ENCODE measurements around the gene CHTF8.

CHTF8 gene

DNA sequence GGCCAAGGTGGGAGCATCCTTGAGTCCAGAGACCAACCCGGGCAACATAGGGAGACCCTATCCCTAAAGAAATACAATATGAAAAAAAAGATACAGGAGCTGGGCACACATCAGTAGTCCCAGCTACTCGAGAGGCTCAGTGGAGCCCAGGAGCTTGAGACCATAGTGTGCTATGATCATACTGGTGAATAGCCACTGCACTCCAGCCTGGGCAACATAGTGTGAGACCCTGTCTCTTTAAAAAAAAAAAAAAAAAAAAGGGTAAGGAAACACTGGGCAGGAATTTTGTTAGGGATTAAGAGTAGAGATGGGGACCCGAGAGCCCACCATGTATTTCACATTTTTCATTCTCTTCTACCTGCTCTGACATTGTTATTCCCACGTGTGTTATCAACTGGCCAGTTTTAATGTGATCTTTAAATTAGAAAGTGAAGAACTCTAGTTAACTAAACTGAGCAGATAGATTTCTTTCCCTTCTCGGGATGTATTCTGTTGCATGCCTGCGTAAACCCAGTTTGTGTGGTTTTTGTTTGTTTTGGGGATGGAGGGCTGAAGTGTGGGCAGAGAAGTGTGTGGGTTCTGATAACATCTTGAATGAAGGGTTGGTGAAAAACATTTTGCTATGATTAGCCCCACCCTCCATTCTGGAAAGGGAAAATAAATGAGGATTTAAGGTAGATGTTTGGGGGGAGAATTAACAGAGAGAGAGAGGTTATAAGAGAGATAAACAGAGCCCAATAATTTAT lies 37.4 kb upstream of the CHTF8 start:
- peak overlapping the region; percentile 81 to 99 (median 90) for H3K27ac Mint-ChIP-seq
- no peaks in the 10 kb centered on the region for H3K9me3 Mint-ChIP-seq
- peaks cover 33% of the 10 kb centered on the region for H3K4me1 Mint-ChIP-seq
- TF ChIP-seq, protein P1, sequence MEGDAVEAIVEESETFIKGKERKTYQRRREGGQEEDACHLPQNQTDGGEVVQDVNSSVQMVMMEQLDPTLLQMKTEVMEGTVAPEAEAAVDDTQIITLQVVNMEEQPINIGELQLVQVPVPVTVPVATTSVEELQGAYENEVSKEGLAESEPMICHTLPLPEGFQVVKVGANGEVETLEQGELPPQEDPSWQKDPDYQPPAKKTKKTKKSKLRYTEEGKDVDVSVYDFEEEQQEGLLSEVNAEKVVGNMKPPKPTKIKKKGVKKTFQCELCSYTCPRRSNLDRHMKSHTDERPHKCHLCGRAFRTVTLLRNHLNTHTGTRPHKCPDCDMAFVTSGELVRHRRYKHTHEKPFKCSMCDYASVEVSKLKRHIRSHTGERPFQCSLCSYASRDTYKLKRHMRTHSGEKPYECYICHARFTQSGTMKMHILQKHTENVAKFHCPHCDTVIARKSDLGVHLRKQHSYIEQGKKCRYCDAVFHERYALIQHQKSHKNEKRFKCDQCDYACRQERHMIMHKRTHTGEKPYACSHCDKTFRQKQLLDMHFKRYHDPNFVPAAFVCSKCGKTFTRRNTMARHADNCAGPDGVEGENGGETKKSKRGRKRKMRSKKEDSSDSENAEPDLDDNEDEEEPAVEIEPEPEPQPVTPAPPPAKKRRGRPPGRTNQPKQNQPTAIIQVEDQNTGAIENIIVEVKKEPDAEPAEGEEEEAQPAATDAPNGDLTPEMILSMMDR (IDR thresholded peaks at IDR 0.05; ENCODE audit: unreplicated experiment in 3 of 3) = no peak
- H3K4me3 Mint-ChIP-seq = no peak overlapping the region
- no peaks in the 10 kb centered on the region for H3K27me3 Mint-ChIP-seq (ENCODE audit: low read depth)
- H3K36me3 Mint-ChIP-seq (ENCODE audit: low read depth) = peaks cover 53% of the 10 kb centered on the region

DNA sequence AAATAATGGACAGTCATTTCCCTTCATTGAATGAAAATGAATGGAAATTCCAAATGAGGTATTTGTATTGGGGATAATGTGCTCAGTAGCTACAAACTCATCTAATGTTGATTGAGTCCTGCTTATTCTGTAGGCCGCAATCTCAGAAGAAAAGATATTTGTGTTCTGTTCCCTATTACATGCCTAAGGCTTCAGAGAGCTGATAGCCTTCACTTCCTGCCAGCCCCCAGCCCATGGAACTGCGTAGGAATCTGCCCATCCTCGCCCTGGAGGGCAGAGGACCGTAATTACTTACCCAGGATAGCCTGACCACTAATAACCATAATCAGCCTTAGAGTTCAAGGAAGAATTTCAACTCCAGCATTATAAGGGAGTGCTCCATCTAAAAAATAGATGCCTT lies 36.7 kb upstream of the CHTF8 start:
- TF ChIP-seq, protein P1 (IDR thresholded peaks at IDR 0.05; ENCODE audit: unreplicated experiment in 3 of 3) = no peak

DNA sequence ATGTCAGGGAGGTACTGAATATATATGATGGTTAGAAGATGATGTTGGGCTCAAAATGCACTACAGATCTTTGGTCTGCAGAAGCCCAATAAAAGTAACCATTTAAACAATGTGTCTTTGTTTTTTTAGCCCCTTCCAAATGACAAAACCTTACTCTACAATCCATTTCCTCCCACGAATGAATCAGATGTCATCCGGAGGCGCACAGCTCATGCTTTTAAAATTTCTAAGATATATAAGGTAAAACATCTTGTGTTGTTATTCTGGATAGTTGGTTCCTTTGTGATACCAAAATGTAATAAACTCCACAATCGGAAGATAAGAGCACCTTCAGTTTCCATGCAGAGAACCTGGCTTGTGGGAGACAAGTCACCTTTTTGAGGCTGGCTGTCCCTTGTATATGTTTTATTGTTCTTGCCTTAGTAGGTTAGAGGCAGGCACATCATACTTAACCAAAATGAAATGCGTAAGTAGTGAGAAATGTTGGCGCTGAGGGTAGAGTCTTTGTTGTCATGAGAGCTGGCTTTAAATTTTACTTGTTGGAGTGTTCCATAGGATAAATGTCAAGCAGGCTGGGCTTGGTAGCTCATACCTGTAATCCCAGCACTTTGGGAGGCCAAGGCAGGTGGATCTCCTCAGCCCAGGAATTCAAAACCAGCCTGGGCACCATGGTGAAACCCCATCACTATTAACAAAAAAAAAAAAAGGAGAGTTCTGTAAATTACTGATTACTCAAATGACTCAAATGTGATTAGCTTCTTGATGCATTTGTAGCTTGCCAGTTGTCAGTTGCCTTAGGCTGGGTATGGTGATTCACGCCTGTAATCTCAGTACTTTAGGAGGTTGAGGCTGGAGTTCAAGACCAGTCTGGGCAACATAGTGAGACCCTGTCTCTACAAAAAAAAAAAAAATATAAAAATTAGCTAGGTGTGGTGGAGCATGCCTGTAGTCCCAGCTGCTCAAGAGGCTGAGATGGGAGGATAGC lies 34.9 kb upstream of the CHTF8 start:
- Mint-ChIP-seq H3K27ac (peak overlapping the region in 2 of 3 experiments; percentile 3 to 33), H3K4me3 (no peak overlapping the region), H3K36me3 (ENCODE audit: low read depth) (peaks cover 65% of the 10 kb centered on the region), H3K27me3 (ENCODE audit: low read depth) (no peaks in the 10 kb centered on the region), H3K9me3 (no peaks in the 10 kb centered on the region), H3K4me1 (peaks cover 26% of the 10 kb centered on the region)
- TF ChIP-seq, protein P1 (IDR thresholded peaks at IDR 0.05; ENCODE audit: unreplicated experiment in 3 of 3) = no peak

More for the DNA sequence above, 36.7 kb upstream of the CHTF8 start:
- no peak overlapping the region for H3K4me3 Mint-ChIP-seq
- no peaks in the 10 kb centered on the region for H3K9me3 Mint-ChIP-seq
- H3K27ac Mint-ChIP-seq = no peak overlapping the region
- H3K36me3 Mint-ChIP-seq (ENCODE audit: low read depth) = peaks cover 58% of the 10 kb centered on the region
- peaks cover 33% of the 10 kb centered on the region for H3K4me1 Mint-ChIP-seq
- no peaks in the 10 kb centered on the region for H3K27me3 Mint-ChIP-seq (ENCODE audit: low read depth)

DNA sequence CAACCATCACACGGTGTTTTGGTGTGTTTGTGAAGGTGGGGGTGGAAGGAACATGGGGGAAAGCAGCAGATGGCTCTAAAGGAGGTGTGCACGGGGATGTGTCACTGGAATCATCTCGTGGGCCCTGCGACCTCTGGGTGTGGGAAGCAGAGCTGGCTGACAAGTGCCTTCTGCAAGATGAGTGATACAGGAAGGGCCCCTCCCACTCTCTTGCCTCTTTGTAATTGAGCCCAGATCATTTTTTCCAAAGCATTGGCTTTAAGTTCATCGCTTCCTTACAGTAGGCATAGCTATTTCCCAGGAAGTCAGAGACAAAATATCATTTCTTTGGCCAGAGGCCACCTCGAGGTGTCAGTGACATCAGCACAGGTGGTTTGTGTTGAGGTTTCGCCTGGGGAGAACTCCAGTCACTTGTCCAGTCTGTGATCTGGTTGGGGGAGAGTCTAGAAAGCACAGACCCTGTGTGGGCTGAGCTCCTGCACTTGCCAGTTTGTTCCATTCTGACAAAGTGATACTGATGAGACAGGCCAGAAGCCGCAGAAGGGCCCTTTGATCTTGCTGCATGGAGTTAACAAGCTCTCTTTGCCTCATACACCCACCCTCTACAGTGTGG lies 33.9 kb upstream of the CHTF8 start:
- TF ChIP-seq, protein P1 (IDR thresholded peaks at IDR 0.05; ENCODE audit: unreplicated experiment in 3 of 3) = no peak
- H3K4me1 Mint-ChIP-seq = peaks cover 18% of the 10 kb centered on the region
- no peaks in the 10 kb centered on the region for H3K27me3 Mint-ChIP-seq (ENCODE audit: low read depth)
- no peak overlapping the region for H3K4me3 Mint-ChIP-seq
- peak overlapping the region in 2 of 3 experiments; percentile 8 to 33 for H3K27ac Mint-ChIP-seq
- no peaks in the 10 kb centered on the region for H3K9me3 Mint-ChIP-seq
- peaks cover 66% of the 10 kb centered on the region for H3K36me3 Mint-ChIP-seq (ENCODE audit: low read depth)

GRCh38 chr16:69165584-69165983 lies 33.2 kb upstream of the CHTF8 start:
- Mint-ChIP-seq H3K4me1 (peaks cover 16% of the 10 kb centered on the region), H3K27ac (peak overlapping the region in 2 of 3 experiments; percentile 8 to 33), H3K36me3 (ENCODE audit: low read depth) (peaks cover 72% of the 10 kb centered on the region), H3K4me3 (no peak overlapping the region), H3K27me3 (ENCODE audit: low read depth) (no peaks in the 10 kb centered on the region), H3K9me3 (no peaks in the 10 kb centered on the region)
- TF ChIP-seq, protein P1 (IDR thresholded peaks at IDR 0.05; ENCODE audit: unreplicated experiment in 3 of 3) = no peak

Measured in nephron (organoid).